KG1 (cell line): ENCODE data around the gene CFAP20DC.
"Not testable (repeated sequence)": the region's sequence is repeated elsewhere in the genome, so short reads cannot be mapped to it uniquely, and the experiment has no call there.

Source experiments
- DNase-seq: peaks from one replicate; lab custom pipeline; 2025; lab: John Stamatoyannopoulos, UW

The CFAP20DC gene

GRCh38 chr3:58962816-58963215, 87.0 kb downstream of the CFAP20DC start:
- no peak for DNase-seq

DNA sequence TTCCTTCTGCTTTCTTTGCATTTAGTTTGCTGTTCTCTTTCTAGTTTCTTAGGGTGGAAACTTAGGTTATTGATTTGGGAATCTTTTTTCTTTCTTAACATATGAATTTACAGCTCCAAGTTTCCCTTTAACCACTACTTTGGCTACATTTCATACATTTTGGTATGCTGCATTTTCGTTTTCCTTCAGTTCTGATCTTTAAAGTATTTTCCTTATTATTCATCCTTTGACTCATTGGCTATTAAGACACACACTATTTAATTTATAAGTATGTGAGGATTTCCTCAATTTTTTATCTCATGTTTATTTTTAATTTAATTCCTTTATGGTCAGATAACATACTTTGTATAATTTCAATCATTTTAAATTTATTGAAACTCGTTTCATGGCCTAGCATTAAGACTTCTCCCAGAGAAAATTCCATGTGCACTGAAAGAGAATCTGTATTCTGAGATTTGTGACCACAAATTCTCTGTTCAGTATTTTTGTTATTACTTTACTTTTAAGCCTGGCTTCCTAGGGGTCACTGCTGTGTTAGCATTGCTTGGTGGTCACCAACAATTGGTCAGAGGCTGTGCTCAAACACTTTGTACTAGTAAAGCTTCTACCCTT, 87.7 kb downstream of the CFAP20DC start:
- DNase-seq: no peak

DNA sequence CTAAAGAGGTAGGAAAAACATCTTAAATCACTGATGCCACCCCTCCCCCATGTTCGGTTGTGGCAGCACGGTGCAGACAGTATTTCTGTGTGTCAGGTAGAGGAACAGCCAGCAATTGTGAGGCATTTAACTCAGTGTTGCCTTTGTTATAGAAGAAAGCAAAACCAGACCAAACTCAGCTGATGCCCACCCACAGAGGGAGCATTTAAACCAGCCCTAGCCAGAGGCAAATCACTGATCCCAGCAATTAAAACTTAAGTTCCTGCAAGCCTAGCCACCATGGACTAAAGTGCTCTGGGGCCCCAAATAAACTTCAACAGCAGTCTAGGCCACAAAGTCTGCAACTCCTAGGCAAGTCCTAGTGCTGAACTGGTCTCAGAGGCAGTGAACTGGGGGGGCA, 94.5 kb downstream of the CFAP20DC start:
- DNase-seq: no peak

DNA sequence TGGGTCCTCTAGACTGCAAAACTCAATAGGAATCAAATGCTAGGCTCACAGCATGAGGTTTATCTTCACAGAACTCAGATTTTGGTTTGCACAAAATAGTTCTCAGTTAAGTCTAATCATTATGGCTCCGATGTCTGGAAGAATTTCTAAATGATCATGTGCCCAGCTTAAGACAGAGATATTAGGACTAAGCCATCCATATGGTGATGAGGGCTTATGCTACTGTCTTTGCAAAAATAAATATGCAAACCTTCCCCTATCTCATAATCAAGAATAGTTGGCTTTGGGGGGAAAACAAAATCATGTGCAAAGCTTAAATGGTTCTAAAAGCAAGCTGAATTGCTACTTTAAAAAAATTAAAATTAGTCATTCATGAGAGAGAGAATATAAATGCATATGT, 96.5 kb downstream of the CFAP20DC start:
- no peak for DNase-seq

- DNase-seq: no peak
Measured at GRCh38 chr3:58952128-58952917, 97.5 kb downstream of the CFAP20DC start.

GRCh38 chr3:58948018-58948417, 101.8 kb downstream of the CFAP20DC start:
- DNase-seq: no peak

GRCh38 chr3:58946875-58947274, 103.0 kb downstream of the CFAP20DC start:
- DNase-seq: no peak

- DNase-seq: no peak
Measured at GRCh38 chr3:58938057-58938456, 111.8 kb downstream of the CFAP20DC start.

DNA sequence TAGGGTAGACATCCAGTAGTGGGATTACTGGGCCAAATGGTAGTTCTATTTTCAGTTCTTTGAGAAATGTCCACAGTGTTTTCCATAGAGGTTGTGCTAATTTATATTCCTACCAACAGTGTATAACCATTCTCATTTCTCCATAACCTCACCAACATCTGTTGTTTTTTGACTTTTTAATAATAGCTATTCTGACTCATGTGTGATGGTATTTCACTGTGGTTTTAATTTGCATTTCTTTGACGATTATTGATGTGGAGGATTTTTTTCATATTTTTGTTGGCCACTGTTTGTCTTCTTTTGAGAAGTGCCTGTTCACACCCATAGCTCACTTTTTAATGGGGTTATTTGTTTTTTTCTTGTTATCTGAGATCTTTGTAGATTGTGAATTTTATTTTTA, 125.2 kb downstream of the CFAP20DC start:
- DNase-seq: no peak

- no peak for DNase-seq
Measured at GRCh38 chr3:58900386-58900785, 149.4 kb downstream of the CFAP20DC start.

DNA sequence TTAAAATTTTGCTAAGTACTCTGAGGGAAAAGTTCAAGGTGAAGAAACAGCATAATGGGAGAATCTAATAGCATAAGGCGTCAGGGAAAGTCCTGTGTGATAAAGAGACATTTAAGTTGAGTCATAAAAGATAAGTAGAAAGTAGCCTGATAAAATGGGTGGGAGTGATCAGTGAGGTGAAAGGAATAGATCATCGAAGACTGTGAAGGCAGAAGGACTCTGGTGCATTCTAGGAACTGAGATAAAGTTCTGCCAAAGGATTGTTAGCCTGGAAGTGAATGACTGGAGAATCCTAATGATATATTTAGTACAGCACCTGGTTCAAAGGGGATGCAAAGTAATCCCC, 149.9 kb downstream of the CFAP20DC start:
- no peak for DNase-seq

DNA sequence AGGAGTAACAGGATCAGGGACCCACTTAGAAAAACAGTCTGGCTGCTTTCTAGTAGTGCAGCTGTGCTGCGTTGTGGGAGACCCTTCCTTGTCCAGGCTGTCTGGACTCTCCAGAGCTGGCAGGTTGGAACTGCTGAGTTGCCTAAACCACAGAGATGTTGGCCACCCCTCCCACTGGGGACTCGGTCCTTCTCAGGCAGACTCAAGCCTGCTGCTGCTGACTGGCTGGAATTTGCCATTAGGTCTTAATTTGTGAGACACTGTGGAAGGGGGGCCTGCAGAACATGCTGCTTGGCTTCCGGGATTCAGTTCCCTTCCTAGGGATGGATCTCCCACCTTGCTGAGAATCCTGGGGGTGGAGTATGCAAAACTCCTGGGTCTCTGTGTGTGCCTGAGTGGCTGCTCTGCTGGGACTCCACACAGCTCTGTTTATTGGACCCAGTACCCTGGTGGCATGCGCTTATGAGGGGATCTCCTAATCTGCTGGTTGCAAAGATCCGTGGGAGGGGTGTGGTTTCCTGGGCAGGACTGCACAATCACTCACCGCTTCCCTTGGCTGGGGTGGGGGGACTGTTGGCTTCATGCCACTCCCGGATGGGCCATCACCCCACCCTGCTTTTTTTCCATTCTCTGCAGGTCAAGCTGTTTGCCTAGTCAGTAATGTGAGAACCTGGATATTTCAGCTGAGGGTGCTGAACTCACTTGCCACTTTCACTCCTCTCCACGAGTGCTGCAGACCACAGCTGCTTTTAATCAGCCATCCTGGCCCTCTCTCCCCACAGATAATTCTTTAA, 150.5 kb downstream of the CFAP20DC start:
- peak; percentile 22 for DNase-seq

- DNase-seq: no peak
Measured at GRCh38 chr3:58898513-58898912, 151.3 kb downstream of the CFAP20DC start.

- no peak for DNase-seq
Measured at GRCh38 chr3:58897646-58898045, 152.2 kb downstream of the CFAP20DC start.

- DNase-seq: not testable (repeated sequence)
Measured at GRCh38 chr3:58895678-58896077, 154.1 kb downstream of the CFAP20DC start.

DNA sequence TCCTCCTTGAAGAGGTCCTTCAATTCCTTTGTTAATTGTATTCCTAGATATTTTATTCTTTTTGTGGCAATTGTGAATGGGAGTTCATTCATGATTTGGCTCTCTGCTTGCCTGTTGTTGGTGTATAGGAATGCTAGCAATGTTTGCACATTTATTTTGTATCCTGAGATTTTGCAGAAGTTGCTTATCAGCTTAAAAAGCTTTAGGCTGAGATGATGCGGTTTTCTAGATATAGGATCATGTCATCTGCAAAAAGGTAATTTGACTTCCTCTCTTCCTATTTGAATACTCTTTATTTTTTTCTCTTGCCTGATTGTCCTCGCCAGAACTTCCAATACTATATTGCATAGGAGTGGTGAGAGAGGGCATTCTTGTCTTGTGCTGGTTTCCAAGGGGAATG, 157.3 kb downstream of the CFAP20DC start:
- not testable (repeated sequence) for DNase-seq

DNA sequence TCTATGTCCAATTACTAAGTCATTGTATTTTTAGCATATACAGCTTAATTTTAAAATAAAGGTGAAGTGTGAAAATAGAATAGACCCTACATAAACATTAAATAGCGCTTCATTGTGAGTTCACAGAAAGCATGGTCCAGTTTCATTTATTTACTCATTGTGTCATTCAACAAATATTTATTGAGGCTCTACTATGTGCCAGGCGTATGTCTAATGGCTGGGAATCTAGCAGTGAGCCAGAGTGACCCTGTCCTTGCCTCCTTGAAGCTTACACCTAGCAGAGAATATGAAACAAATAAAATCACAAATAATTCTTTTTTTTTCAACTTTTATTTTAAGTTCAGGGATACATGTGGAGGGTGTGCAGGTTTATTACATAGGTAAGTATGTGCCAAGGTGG, 161.7 kb downstream of the CFAP20DC start:
- no peak for DNase-seq

- DNase-seq: no peak
Measured at GRCh38 chr3:58884453-58884852, 165.4 kb downstream of the CFAP20DC start.

GRCh38 chr3:58880182-58880581, 169.6 kb downstream of the CFAP20DC start:
- DNase-seq: no peak

DNA sequence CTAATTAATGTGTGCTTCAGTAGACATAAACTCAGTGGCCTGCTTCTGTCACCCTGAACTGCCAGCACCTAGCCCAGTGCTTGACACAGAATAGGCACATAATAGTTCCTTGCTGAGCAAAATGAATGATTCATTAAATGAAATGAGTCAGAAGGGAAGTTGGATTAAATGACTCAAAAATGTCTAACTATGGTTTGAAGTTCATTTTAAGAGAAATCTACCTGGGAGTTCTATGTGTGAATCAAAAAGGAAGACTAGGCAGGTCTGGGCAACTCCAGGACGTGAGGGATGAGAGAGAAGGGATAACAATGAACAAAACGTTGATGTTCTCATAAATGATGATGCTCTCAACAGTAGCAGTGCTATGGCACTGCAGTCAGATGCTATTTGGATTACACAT, 175.0 kb downstream of the CFAP20DC start:
- DNase-seq: no peak

- no peak for DNase-seq
Measured at GRCh38 chr3:58874248-58874741, 175.5 kb downstream of the CFAP20DC start.

DNA sequence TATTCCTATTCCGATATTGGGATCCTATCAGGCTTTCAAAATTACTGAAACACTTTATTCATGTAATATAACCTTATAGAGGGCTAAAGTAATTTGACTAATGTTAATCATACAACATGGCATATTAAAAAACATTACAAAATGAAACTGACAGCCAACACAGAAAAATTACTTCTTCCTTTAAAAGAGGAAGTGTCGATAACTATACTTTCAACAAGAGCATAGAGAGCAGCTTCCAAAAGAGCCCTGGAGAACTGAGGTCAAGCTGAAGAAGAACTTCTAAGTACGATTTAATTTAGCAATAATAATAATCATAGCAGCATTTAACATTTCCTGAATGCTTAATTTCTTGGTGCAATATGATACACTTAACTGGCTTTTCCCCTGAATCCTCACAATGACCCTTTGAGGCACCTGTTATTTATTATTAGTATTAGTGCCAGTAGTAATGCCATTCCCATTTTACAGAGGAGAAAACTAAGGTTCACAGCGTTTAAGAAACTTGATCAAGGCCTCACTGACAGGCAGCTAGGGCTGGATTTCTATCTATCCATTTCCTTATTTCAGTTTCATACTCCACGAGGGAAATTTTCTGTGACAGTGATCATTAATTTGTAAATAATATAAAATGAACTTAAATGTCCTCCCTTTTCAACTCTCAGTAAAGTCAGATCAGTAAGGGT, 181.6 kb downstream of the CFAP20DC start:
- peak; percentile 25 for DNase-seq
